SHP77 treated with DMSO at 0.1 percent for 48 hours (cell line): ENCODE measurements around the gene RPL28.

Source experiments
- DNase-seq: peaks from one replicate; lab custom pipeline; 2025; lab: John Stamatoyannopoulos, UW

Gene RPL28

DNA sequence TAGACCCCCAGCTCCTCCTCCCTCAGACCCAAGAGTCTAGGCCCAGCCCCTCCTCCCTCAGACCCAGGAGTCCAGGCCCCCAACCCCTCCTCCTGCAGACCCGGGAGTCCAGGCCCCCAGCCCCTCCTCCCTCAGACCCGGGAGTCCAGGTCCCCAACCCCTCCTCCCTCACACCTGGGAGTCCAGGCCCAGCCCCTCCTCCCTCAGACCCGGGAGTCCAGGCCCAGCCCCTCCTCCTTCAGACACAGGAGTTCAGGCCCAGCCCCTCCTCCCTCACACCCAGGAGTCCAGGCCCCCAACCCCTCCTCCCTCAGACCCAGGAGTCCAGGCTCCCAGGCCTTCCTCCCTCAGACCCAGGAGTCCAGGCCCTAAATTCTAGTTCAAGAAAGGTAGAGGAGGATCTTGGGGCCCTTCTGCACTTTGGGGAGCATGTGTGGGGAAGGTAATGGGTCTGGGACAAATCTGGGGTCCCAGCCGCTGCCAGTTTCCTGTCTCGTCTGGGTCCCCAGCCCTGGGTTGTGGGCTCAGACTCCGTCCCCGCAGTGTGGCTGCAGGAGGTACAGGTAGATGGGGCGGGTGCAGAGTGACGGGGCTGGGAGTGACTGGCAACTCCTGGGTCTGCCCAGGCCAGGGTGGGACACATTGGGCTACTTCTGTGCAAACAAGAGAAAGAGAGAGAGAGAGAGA is 12.3 kb upstream of the RPL28 start:
- DNase-seq = no peak

DNA sequence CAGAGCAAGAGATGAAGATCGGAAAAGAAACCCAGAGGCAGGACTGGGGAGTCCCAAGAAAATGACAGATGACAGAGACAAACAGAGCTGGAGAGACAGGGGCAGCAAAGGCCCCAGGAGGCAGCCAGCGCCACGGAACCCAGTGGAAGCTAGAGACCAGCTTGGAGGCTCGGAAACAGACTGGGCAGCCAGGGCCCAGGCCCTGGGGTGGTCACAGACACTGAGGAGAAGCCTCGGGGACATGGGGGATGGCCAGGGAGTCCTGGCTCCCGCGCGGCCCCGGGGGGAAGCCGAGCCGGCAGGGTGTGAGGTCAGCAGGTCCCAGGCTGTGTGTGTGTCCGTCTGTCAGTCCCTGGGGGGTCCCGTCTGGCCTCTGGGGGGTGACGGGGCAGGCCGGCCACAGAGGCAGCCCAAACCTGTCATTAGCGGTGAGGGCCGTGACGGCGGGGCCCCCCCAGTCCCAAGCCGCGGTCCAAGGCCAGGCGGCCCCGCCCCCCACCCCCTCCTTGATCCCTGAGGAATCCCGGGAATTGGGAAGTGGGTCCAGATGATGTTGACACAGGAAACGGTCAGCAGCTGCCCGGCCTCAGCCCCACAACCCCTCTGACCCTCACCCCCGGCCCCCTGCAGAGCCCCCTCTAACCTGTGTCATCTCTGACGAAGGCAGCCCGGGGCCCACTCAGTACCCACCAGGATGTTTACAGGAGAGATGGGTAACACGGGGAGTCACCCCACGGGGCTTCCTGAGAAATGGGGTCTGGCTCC is 11.6 kb upstream of the RPL28 start:
- no peak for DNase-seq

DNA sequence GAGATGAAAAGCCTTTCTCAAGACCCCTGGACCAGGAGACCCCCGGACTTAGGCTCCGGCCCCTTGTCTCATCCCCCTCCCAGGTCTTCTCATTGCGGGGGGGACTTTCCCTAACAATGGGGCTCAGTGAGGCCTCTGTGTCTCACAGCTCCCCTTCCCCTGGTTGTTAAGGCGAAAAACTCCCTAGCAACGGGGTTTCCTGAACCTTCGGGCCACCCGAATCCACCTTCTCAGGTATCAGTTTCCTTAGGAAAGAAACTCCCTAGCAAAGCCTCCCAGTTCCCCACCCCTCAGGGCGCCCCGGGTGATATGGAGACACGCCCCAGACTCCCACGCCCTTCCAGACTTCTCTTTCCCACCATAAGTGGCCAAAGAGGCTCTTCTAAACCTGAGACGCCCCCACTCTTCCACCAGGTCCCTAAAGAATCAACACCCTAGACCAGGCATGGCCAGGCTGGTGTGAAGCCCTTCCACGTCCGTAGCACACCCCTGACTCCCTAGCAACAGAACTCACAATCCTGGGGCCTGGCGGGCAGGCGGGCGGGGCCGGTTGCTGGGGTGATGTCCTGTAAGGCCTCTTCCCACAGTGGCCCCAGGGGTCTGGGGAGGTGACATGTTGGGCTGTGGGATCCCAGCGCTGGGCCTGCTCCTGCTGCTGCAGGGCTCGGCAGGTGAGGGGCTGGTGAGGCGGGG is 9.3 kb upstream of the RPL28 start, which contains the start of gene TMEM190:
Gene TMEM190 (plus strand): TSS at position 586 of the 693 bp plus-strand sequence. CDS start 28 bp downstream, at position 614.
- no peak for DNase-seq

DNA sequence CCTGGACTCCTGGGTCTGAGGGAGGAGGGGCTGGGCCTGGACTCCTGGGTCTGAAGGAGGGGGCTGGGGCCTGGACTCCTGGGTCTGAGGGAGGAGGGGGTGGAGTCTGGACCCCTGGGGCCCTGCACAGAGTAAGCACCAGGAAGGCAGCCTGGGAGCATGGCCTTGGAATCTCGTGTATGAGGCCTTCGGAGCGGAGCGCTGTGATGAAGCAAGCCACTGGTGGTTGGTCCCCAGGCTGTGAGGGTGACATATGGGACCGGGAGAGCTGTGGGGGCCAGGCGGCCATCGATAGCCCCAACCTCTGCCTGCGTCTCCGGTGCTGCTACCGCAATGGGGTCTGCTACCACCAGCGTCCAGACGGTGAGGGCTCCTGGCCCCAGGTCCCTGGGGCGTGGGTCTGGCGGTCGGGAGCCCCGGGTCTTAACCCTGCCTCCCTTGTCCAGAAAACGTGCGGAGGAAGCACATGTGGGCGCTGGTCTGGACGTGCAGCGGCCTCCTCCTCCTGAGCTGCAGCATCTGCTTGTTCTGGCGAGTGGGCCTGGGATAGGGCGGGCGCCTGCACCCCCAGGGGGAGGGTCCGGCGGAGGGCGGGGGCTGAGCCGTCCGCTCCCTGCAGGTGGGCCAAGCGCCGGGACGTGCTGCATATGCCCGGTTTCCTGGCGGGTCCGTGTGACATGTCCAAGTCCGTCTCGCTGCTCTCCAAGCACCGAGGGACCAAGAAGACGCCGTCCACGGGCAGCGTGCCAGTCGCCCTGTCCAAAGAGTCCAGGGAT is 8.2 kb upstream of the RPL28 start:
- DNase-seq = no peak

DNA sequence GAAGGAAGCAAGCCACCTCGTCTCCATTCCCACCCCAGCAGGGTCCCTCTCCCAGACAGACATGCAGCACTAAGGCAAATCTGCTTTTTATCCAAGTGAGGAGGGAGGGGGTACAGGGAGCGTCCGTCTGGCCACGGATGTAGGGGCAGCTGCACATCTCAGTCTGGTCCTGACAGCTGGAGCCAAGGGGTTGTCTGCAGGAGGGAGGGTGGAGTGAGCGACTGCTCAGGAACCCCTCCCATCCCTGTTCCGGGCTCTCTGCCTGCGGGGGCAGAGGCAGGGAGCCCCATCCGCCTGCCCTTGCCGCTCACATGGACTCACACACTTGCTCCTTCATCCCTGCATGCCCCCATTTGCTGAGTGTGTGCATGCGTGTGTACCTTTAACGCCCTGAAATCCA is 6.6 kb upstream of the RPL28 start:
- peak; percentile 18 for DNase-seq

DNA sequence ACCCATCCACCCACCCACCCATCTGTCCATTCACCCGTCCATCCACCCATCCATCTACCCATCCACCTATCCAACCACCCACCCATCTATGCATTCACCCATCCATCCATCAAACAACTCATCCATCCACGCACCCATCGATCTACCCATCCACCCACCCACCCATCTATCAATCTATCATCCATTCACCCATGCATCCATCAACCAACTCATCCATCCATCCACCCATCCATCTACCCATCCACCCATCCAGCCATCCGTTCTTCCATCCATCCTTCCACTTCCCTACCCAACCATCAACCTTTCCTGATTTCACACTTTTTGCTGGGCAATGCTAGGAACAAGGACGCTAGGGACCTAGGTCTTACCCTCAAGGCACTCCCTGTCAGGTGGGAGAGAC is 3.7 kb upstream of the RPL28 start:
- DNase-seq = no peak

DNA sequence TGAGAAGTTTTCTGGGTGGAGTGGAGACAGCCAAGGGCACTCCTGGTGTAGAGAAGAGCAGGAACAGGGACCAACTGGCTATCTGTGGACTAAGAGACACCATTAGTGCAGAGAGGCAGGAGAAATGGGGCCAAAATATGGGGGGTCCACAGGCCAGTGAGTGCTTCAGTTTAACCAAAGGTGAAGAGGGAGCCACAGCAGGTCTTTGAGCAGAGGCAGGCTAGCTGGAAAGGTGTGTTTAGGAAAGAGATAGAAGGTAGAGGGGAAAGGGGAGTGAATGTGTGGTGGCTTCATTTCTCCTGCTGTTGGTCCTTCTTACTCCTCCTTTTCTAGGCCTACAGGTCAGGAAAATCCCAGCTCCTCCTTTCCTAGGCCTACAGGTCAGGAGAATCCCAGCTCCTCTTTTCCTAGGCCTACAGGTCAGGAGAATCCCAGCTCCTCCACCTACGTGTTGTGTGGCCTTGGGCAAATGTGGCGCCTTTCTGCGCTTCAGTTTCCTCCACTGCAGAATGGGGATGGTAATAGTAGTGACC is 3.1 kb upstream of the RPL28 start:
- no peak for DNase-seq

DNA sequence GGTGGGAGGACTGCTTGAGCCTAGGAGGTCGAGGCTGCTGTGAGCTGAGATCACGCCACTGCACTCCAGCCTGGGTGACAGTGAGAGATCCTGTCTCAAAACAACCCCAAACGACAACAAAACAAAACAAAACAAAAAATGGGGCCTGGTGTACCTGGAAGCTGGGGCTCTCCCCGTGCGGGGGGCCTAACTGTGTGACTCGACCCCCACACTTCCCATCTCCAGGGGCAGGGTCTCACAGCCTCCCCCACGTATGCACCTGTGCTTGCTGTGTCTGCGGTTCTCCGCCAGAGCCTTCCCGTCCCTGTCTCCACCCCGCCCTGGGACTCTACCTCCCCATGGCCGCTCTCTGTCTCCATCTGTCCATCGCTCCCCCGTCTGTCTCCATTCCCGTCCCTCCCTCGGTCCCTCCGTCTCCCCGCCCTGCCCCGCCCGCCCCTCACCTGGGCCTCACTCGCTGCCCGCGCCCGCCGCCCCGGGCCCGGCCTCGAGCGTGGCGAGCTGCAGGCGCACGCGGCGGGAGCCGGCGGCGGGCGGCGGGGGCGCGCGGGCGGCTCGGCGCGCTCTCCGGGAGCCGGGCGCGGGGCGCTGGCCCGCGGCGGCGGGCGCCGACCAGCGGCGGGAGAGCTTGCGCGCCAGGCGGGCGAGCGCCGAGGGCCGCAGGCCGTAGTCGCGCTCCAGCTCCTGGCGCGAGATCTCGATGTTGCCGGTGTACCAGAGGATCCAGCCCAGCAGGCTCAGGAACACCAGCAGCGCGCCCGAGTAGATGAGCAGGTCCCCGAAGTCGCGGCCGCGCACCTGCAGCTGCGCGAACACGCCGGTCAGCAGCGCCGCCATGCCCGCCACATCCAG is 2.2 kb upstream of the RPL28 start:
- DNase-seq = no peak

DNA sequence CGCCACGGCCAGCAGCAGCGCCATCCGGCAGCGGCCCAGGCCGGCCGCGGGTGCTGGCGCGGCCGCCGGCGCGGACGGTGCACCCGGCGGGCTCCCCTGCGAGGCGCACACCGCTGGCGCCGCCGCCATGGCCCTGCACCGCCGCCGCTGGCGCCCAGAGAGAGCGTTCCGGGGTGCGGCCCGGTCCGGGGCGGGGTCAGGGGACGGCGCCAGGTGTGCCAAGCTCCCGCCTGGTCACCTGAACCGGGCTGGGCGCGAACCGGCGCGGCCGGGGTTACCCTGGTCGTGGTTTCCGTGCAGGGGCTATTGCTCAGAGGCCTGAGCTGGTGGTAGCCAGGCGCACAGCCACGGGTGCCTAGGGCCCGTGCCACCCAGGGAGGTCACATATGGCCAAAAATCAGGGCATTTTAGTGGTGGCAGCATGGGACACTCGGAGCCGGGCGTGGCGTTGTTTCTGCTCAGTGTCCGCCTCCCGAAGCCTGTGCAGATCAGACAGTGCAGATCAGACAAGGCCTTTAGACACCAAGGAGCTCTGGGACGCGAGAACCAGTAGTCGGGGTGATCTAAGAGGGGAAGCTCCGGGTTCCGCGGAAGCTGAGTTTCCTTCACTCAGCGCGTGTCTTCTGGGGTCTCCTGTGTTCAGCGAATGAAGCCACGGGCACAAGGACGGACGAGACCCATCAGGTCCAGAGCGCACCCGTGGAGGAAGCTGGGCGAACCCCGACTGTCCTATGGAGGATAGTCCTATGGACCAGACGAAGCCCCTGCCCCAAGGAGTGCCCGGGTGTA is 1.4 kb upstream of the RPL28 start, which contains the start of gene TMEM238:
Gene TMEM238 (minus strand): TSS at position 162 of the 789 bp plus-strand sequence. CDS start 33 bp downstream, at position 129.
- DNase-seq = no peak

DNA sequence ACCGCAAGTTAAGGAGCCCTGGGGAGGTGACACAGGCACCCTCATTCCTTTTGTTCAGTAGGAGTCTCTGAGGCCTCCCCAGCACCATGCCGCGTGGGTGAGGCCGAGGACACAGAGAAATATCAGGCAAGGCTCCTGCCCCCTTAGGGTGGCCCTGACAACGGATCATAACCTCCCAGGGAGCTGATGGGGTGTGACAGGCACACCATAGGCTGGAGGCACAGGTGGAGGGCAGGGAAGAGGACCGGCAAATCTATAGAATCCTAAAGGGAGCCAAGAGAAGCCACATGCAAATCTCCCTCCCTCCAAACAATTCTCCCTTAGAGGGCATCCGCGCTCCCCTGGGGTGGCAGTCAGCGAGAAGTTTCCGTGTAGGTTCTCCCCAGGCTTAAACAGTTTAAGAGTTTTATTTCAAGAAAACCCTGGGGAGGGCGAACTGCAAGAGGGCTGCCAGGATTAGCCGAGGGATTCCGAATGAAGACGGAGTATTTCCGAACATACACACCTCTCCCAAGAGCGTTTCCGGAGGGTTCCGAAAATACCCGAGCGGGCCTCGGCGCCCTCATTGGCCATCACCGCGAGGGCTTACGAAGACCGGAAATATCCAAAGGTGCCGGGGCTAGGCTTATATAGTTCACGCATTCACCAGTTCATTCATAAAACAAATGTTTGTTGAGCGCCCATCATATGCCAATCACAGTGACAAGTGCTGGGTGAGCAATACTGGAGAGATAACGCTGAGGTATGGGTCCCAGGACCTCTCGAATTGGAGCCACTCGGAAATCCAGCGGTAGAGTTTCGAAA is 610 bp upstream of the RPL28 start:
- DNase-seq = peak; percentile 94

DNA sequence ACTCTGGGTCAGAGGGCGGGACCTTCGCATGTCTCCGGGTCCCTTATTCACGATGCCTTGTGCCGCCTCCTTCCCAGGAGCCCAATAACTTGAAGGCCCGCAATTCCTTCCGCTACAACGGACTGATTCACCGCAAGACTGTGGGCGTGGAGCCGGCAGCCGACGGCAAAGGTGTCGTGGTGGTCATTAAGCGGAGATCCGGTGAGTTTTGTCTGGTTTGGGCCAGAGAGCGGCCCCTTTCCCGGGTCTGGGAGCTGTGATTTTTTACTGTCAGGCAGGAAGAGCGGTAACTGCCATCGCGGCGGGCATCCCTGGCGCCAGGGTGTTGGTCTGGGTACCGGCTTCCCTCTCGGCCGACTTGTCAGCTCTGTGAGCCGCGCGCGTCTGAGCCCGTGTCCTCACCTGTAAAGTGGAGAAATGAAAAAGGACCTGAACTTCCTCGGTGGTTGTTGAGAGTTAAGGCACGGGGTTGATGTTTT is 800 bp downstream of the RPL28 start:
- DNase-seq = no peak

DNA sequence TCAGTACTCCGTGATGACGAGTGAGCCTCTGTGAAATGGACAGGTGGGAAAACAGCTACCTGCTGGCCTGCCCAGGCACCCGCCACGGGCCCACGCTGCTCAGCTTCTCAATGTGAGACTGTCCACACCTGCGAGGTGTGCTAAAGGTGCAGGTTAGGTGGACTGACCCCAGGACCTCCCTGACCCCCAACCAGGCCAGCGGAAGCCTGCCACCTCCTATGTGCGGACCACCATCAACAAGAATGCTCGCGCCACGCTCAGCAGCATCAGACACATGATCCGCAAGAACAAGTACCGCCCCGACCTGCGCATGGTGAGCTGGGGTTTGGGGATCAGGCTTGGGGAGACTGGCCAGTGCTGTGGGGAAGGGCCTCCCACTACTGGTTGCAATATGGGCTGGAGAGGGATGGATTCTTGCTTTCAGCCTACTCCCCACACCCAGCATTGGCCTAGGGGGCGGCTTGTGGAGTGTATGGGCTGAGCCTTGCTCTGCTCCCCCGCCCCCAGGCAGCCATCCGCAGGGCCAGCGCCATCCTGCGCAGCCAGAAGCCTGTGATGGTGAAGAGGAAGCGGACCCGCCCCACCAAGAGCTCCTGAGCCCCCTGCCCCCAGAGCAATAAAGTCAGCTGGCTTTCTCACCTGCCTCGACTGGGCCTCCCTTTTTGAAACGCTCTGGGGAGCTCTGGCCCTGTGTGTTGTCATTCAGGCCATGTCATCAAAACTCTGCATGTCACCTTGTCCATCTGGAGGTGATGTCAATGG is 2.2 kb downstream of the RPL28 start:
- no peak for DNase-seq

DNA sequence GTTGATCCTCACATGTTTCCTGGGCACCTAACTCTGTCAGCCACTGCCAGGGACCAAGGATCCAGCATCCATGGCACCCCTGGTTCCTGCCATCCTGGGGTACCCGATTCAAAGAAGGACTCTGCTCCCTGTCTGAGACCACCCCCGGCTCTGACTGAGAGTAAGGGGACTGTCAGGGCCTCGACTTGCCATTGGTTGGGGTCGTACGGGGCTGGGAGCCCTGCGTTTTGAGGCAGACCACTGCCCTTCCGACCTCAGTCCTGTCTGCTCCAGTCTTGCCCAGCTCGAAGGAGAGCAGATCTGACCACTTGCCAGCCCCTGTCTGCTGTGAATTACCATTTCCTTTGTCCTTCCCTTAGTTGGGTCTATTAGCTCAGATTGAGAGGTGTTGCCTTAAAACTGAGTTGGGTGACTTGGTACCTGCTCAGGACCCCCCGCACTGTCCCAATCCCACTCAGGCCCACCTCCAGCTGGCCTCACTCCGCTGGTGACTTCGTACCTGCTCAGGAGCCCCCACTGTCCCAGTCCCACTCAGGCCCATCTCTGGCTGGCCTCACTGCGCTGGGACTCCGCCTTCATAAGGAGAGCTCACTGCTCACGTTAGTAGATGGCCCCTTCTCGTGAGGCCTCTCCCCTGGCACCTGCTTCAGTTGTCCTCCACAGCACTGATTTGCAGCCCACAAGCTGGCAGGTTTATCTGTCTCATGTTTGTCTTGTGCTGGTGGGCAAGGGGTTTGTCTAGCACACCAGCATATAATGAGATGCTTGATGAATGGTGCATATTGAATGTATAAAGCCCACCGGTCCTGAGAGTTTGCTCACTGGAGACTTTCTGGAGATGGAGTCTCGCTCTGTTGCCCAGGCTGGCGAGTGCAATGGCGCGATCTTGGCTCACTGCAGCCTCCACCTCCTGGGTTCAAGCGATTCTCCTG is 3.9 kb downstream of the RPL28 start:
- DNase-seq = no peak

DNA sequence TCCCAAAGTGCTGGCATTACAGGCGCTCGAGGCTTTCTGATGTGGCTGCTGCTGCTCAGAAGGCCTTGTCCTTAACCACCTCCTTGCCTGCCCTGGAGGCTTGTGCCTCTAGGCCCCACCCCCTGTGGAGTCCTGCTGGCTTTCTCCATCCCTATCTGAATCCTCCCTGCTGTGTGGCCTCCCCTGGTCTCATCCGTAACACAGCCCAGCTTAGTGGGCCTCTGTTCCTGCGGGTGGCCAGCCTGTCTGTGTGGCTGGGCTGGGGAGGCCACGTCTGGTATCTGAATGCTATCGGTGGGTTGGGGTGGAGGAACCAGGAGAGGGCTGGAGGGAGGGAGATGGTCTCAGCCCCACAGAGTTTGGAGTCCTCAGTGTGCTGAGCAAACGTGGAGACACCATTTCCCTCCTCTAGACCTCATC is 4.7 kb downstream of the RPL28 start:
- DNase-seq = no peak

DNA sequence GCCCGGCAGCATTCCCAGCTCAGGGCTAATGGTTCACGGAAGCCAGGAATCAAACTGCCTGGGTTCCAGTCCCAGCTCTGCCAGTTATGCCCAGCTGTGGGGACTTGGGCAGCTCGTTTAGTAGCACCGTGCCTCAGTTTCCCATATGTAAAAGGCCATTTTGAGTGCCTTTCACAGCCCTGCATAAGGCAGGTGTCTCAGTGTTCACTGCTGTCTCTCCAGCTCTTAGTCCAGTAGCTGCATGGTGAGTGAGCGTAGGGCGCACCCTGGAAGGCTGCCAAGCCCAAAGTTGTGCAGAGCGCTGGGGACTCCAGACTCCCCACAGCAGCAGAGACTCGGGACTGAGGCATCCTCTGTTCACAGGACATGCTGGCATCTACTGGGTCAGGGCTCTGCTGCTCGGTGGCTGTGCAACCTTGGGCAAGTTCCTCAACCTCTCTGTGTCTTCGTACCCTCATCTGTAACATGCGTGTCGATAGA is 5.5 kb downstream of the RPL28 start:
- DNase-seq = no peak

DNA sequence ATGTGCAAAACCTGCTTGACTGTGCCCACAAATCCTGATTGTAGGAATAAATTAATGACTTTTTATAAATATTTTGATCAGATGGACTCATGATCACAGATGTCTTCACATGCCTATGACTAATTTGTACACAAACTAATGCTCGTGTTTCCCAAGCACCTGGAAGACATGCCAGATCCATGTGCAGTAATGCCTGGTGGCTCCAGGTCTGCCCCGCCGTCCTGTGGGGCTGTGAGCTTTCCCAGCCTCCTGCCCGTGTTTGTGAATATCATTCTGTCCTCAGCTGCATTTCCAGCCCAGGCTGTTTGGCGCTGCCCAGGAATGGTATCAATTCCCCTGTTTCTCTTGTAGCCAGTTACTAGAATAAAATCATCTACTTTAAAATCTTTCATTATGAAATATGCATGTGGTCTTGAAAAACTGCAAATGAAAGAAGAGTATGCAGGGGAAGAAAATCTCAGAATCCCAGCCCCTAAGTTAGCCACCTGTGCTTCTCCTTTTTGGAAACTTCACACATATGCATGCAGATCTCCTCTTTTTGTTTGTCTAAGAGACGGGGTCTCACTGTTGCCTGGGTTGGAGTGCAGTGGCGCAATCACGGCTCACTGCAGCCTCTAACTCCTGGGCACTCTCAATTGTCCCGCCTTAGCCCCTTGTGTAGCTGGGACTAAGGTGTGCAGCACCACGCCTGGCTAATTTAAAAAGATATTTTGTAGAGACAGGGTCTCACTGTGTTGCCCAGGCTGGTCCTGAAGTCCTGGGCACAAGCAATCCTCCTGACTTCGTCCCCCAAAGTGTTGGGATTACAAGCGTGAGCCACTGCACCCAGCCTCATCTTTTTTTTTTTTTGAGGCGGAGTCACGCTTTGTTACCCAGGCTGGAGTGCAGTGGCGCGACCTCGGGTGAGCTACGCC is 6.2 kb downstream of the RPL28 start:
- no peak for DNase-seq
